Mesenteric fat pad (tissue), 1 donor: ENCODE data around the gene ANKMY2. TPM values are rescaled to one million over a fixed set of nuclear protein-coding genes. Genes with fewer than 3 reads are reported as not detected.

Experiments used
- DNase-seq: peaks from one replicate; pipeline ENCODE4 v3.0.0-alpha.2; 2020; ENCODE audit warnings: low spot score
- total RNA-seq: library from RNA; stranded (reverse); fragmentation: NEBNext Ultra II Directional; extraction: Animal tissue kit (Norgen Biotek cat#: 25700); gene quantifications from one replicate; pipeline ENCODE4 v1.2.1, GENCODE V29; 2021
- donor health status: DM: yes; HTN: yes; CAD: no.

ANKMY2 gene
- total RNA-seq, 1 donor from 2014 or later, result 14.9 TPM

DNA sequence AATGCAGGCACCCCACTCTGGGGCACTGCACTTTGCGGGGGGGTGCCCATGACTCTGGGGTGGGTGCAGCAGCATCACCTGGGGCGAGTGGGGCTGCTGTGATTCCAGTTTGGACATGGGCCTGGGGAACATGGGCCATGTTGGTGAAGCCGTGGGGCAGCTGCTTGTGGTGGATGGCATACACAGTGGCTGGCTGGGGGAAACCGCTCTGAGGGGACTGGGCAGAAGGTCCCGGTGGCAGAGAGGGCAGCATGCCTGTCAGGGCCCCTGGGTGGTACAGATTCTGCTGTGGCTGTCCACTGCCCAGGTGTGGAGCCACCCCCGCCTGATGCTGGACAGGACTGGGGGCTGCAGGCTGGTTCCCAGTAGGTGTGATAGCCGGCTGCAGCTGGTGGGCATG, 61.7 kb downstream of the ANKMY2 start:
- DNase-seq, result no peak

- no peak for DNase-seq
Measured at GRCh38 chr7:16581286-16581685, 64.3 kb downstream of the ANKMY2 start.

DNA sequence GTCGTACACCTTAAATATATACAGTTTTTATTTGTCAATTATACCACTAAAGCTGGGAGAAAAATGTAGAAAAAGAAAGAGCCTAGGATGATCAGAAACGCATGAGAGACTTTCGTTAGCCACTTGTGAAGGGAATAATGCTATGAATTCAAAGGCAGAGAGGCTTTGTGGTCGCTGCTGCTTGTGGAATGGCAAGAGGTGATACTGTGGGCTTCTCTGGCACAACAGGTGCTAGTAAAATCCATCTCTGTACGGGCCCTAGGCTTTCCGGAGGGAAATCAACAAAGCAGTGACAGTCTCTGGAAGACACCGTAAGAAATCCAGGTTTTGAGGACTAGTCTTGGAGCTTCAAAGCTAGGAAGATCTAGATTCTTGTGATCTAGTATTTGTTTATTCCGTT, 66.3 kb downstream of the ANKMY2 start:
- no peak for DNase-seq

DNA sequence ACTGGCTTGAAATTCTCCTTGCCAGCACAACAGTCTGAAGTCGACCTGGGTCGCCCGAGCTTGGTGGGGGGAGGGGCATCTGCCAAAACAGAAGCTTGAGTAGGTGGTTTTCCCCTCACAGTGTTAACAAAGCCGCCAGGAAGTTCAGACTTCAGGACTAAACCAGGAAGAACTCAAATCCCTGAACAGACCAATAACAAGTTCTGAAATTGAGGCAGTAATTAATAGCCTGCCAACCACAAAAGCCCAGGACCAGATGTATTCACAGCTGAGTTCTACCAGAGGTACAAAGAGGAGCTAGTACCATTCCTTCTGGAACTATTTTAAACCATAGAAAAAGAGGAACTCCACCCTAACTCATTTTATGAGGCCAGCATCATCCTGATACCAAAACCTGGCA, 73.6 kb downstream of the ANKMY2 start:
- DNase-seq, result no peak

GRCh38 chr7:16564909-16565426, 80.6 kb downstream of the ANKMY2 start:
- no peak for DNase-seq

GRCh38 chr7:16564023-16564380, 81.6 kb downstream of the ANKMY2 start:
- DNase-seq, result no peak

- DNase-seq, result no peak
Measured at GRCh38 chr7:16563281-16564022, 82.1 kb downstream of the ANKMY2 start.

DNA sequence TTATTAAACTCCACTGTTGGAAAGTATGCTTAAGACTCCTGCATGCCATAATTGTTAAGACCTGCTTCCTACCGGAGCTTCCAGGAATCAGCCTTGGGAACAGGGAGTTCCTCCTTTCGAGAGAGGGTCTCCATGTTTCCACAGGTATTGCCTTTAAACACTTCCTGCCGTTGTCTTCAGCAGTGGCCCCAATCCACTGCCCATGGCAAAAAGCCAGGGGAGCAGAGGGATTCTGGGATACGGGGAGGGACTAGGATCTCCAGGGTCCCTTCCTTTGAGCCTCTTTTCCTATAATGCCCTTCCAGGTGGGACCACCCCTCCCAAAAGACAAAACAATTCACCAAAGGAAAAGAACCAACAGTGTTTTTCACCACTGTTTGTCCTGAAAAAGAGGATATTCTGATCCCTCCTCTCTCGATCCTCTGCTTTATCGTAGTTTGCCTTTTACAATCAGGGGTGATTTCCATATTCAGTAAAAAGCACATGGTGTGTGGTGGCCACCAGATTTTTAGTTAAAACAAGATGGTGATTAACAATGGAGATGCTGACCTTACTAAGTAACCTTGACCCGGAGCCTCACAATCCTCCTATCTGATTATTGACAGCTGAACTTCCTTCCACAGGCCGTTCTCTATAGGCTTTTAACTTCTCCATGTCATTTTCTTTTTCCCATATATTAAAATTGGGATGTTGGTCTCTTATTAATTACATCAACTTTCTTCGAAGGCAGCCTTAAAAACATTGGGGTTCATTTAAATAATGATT, 82.9 kb downstream of the ANKMY2 start:
- no peak for DNase-seq

- DNase-seq, result no peak
Measured at GRCh38 chr7:16561943-16562342, 83.6 kb downstream of the ANKMY2 start.

GRCh38 chr7:16559497-16560179, 85.9 kb downstream of the ANKMY2 start:
- no peak for DNase-seq

GRCh38 chr7:16558761-16559302, 86.7 kb downstream of the ANKMY2 start:
- no peak for DNase-seq

- no peak for DNase-seq
Measured at GRCh38 chr7:16556359-16556758, 89.2 kb downstream of the ANKMY2 start.

GRCh38 chr7:16554518-16555236, 90.9 kb downstream of the ANKMY2 start:
- no peak for DNase-seq

DNA sequence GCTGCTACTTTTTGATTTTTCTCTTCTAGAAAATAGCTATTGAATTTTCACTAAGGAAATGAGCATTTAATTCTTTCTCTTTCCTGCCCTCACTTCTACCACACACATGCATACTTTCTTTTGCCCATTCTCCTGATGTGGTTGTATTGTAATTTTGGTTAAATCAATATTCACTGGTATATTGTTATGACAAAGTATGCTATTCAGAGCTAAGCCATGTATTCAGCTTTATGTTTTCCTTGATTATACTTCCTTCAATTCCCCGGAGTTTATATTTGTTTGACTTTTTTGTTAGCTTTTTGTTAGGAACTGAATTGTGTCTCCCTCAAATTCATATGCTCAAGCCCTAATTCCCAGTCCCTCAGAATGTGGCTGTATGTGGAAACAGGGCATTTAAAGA, 94.9 kb downstream of the ANKMY2 start:
- no peak for DNase-seq

Other genes with a start within 250 kb of the ANKMY2 start
- 2.2 TPM for gene CRPPA, start 224.2 kb downstream of the ANKMY2 start, total RNA-seq
- gene SOSTDC1, start 180.0 kb downstream of the ANKMY2 start, total RNA-seq, result not detected
- gene LRRC72, start 118.9 kb downstream of the ANKMY2 start, total RNA-seq, result not detected
- 41.9 TPM for gene BZW2, start 427 bp upstream of the ANKMY2 start, total RNA-seq
- 49.9 TPM for gene TSPAN13, start 108.0 kb upstream of the ANKMY2 start, total RNA-seq
- gene AGR2, start 159.2 kb upstream of the ANKMY2 start, total RNA-seq, result 0.29 TPM
- not detected for gene AGR3, start 236.2 kb upstream of the ANKMY2 start, total RNA-seq